ENCODE data around the gene GPR183. TPM values are rescaled to one million over a fixed set of nuclear protein-coding genes. Genes with fewer than 3 reads are reported as not detected.

GPR183 gene
- total and polyA plus RNA-seq, 5 experiments from 2014 or later, result 8.4 to 35.5 (median 10.4) TPM

- Mint-ChIP-seq H3K27me3 (no peaks in the 10 kb centered on the region), H3K9me3 (peaks cover 0 to 5% (median 0%) of the 10 kb centered on the region in 9 donors), H3K4me1 (peaks cover 50 to 98% (median 94%) of the 10 kb centered on the region in 4 donors), H3K36me3 (peaks cover 7 to 39% (median 19%) of the 10 kb centered on the region in 3 donors), H3K4me3 (peak overlapping the region in 4 of 10 donors; percentile 11 to 61 (median 23)), H3K27ac (peak overlapping the region in 8 of 10 donors; percentile 12 to 98 (median 74))
- no peak for DNase-seq
- no peak for ATAC-seq
- POLR2A ChIA-PET, result interaction anchor here (0.6 kb wide), 1 partner anchor 10 kb away, joined by 3 read pairs; no protein-coding TSS in a partner anchor
These were observed 29.6 kb downstream of the GPR183 start for GRCh38 chr13:99277629-99278028.

GRCh38 chr13:99276706-99277105 lies 30.5 kb downstream of the GPR183 start:
- H3K36me3 Mint-ChIP-seq, result peaks cover 7 to 42% (median 27%) of the 10 kb centered on the region in 3 donors
- H3K9me3 Mint-ChIP-seq, result peaks cover 0 to 6% (median 0%) of the 10 kb centered on the region in 9 donors
- ATAC-seq, result peak in 1 of 2 donors; percentile 29
- POLR2A ChIA-PET, result interaction anchor here (1.2 to 2.0 kb wide), 2 partner anchors 21 to 79 kb away, joined by 3 to 4 read pairs; no protein-coding TSS in a partner anchor
- H3K4me1 Mint-ChIP-seq, result peaks cover 51 to 98% (median 93%) of the 10 kb centered on the region in 4 donors
- peak overlapping the region; percentile 29 to 97 (median 85) for H3K27ac Mint-ChIP-seq
- no peak for DNase-seq
- H3K27me3 Mint-ChIP-seq, result no peaks in the 10 kb centered on the region
- H3K4me3 Mint-ChIP-seq, result peak overlapping the region in 7 of 10 donors; percentile 24 to 78 (median 30)

GRCh38 chr13:99275093-99275469 lies 32.1 kb downstream of the GPR183 start:
- POLR2A ChIA-PET, result interaction anchor here (0.7 to 2.2 kb wide), 12 partner anchors 9 to 138 kb away, joined by 3 to 7 read pairs (median 4); partner anchors contain the start of genes GPR18 and UBAC2
- H3K36me3 Mint-ChIP-seq, result peaks cover 3 to 29% (median 21%) of the 10 kb centered on the region in 3 donors

GRCh38 chr13:99273128-99273527 lies 34.1 kb downstream of the GPR183 start:
- peak overlapping the region in 4 of 10 donors; percentile 4 to 66 (median 27) for H3K4me3 Mint-ChIP-seq
- POLR2A ChIA-PET, result interaction anchor here (0.7 to 5.3 kb wide), 4 partner anchors 41 to 163 kb away, joined by 3 to 42 read pairs (median 3); no protein-coding TSS in a partner anchor
- H3K27me3 Mint-ChIP-seq, result no peaks in the 10 kb centered on the region
- peaks cover 0 to 25% (median 16%) of the 10 kb centered on the region in 3 donors for H3K36me3 Mint-ChIP-seq
- H3K9me3 Mint-ChIP-seq, result peaks cover 0 to 6% (median 0%) of the 10 kb centered on the region in 9 donors
- peaks cover 46 to 86% (median 82%) of the 10 kb centered on the region in 4 donors for H3K4me1 Mint-ChIP-seq
- peak overlapping the region; percentile 74 to 97 (median 90) for H3K27ac Mint-ChIP-seq
- peak; percentile 14 to 38 for ATAC-seq
- DNase-seq, result peak in 2 of 10 donors; percentile 27 to 35

More at GRCh38 chr13:99275093-99275469, 32.1 kb downstream of the GPR183 start:
- peak; percentile 67 to 78 for ATAC-seq
- Mint-ChIP-seq H3K27me3 (no peaks in the 10 kb centered on the region), H3K27ac (peak overlapping the region; percentile 74 to 97 (median 92)), H3K9me3 (peaks cover 0 to 6% (median 0%) of the 10 kb centered on the region in 9 donors), H3K4me3 (peak overlapping the region in 9 of 10 donors; percentile 20 to 77 (median 61)), H3K4me1 (peaks cover 52 to 98% (median 93%) of the 10 kb centered on the region in 4 donors)
- DNase-seq, result peak in 5 of 10 donors; percentile 29 to 45 (median 38)

GRCh38 chr13:99272481-99272880 lies 34.7 kb downstream of the GPR183 start:
- peaks cover 42 to 79% (median 78%) of the 10 kb centered on the region in 4 donors for H3K4me1 Mint-ChIP-seq
- DNase-seq, result no peak
- POLR2A ChIA-PET, result interaction anchor here (0.7 to 5.3 kb wide), 4 partner anchors 42 to 164 kb away, joined by 3 to 42 read pairs (median 3); no protein-coding TSS in a partner anchor
- H3K36me3 Mint-ChIP-seq, result peaks cover 0 to 28% (median 13%) of the 10 kb centered on the region in 3 donors
- H3K4me3 Mint-ChIP-seq, result peak overlapping the region in 2 of 10 donors; percentile 36 to 38
- H3K27ac Mint-ChIP-seq, result peak overlapping the region; percentile 74 to 97 (median 92)
- no peak for ATAC-seq
- no peaks in the 10 kb centered on the region for H3K27me3 Mint-ChIP-seq
- peaks cover 0 to 6% (median 0%) of the 10 kb centered on the region in 9 donors for H3K9me3 Mint-ChIP-seq

GRCh38 chr13:99271249-99271648 lies 36.0 kb downstream of the GPR183 start:
- no peaks in the 10 kb centered on the region for H3K27me3 Mint-ChIP-seq
- peak overlapping the region; percentile 74 to 97 (median 92) for H3K27ac Mint-ChIP-seq
- peaks cover 0 to 6% (median 0%) of the 10 kb centered on the region in 9 donors for H3K9me3 Mint-ChIP-seq
- H3K4me3 Mint-ChIP-seq, result peak overlapping the region in 4 of 10 donors; percentile 22 to 28 (median 24)
- POLR2A ChIA-PET, result interaction anchor here (0.9 to 5.3 kb wide), 6 partner anchors 28 to 165 kb away, joined by 3 to 42 read pairs (median 5); partner anchors contain the start of gene GPR183
- DNase-seq (no peak), ATAC-seq (no peak)
- peaks cover 0 to 30% (median 13%) of the 10 kb centered on the region in 3 donors for H3K36me3 Mint-ChIP-seq
- peaks cover 40 to 68% (median 68%) of the 10 kb centered on the region in 4 donors for H3K4me1 Mint-ChIP-seq

GRCh38 chr13:99270518-99270917 lies 36.7 kb downstream of the GPR183 start:
- H3K4me3 Mint-ChIP-seq, result peak overlapping the region in 5 of 10 donors; percentile 1 to 27 (median 23)
- no peak for ATAC-seq

GRCh38 chr13:99269627-99270241 lies 37.5 kb downstream of the GPR183 start:
- peaks cover 0 to 40% (median 13%) of the 10 kb centered on the region in 3 donors for H3K36me3 Mint-ChIP-seq
- peak; percentile 58 to 78 for ATAC-seq
- H3K27me3 Mint-ChIP-seq, result no peaks in the 10 kb centered on the region
- peak overlapping the region; percentile 9 to 97 (median 78) for H3K27ac Mint-ChIP-seq
- DNase-seq, result peak in 4 of 10 donors; percentile 45 to 67 (median 56)
- peaks cover 0 to 6% (median 0%) of the 10 kb centered on the region in 9 donors for H3K9me3 Mint-ChIP-seq
- no peak overlapping the region for H3K4me3 Mint-ChIP-seq
- POLR2A ChIA-PET, result interaction anchor here (0.5 to 9.0 kb wide), 18 partner anchors 12 to 170 kb away, joined by 3 to 131 read pairs (median 4); partner anchors contain the start of gene UBAC2
- peaks cover 37 to 65% (median 64%) of the 10 kb centered on the region in 4 donors for H3K4me1 Mint-ChIP-seq

More at GRCh38 chr13:99270518-99270917, 36.7 kb downstream of the GPR183 start:
- no peak for DNase-seq
- Mint-ChIP-seq H3K9me3 (peaks cover 0 to 6% (median 0%) of the 10 kb centered on the region in 9 donors), H3K27me3 (no peaks in the 10 kb centered on the region), H3K36me3 (peaks cover 0 to 34% (median 13%) of the 10 kb centered on the region in 3 donors), H3K27ac (peak overlapping the region in 9 of 10 donors; percentile 74 to 97 (median 86)), H3K4me1 (peaks cover 38 to 65% (median 65%) of the 10 kb centered on the region in 4 donors)
- POLR2A ChIA-PET, result interaction anchor here (0.9 to 9.0 kb wide), 11 partner anchors 26 to 170 kb away, joined by 3 to 131 read pairs (median 4); partner anchors contain the start of gene UBAC2

GRCh38 chr13:99268822-99269221 lies 38.4 kb downstream of the GPR183 start:
- DNase-seq (no peak), ATAC-seq (no peak)
- H3K4me3 Mint-ChIP-seq, result no peak overlapping the region
- POLR2A ChIA-PET, result interaction anchor here (0.5 to 9.0 kb wide), 8 partner anchors 11 to 167 kb away, joined by 3 to 131 read pairs (median 5); partner anchors contain the start of gene UBAC2
- H3K36me3 Mint-ChIP-seq, result peaks cover 0 to 40% (median 13%) of the 10 kb centered on the region in 3 donors
- peaks cover 41 to 66% (median 64%) of the 10 kb centered on the region in 4 donors for H3K4me1 Mint-ChIP-seq
- peaks cover 0 to 6% (median 0%) of the 10 kb centered on the region in 9 donors for H3K9me3 Mint-ChIP-seq
- H3K27me3 Mint-ChIP-seq, result no peaks in the 10 kb centered on the region
- peak overlapping the region in 9 of 10 donors; percentile 39 to 89 (median 78) for H3K27ac Mint-ChIP-seq

- DNase-seq, result no peak
- no peak overlapping the region for H3K4me3 Mint-ChIP-seq
- H3K36me3 Mint-ChIP-seq, result peaks cover 0 to 34% (median 11%) of the 10 kb centered on the region in 3 donors
- POLR2A ChIA-PET, result interaction anchor here (1.1 to 9.0 kb wide), 4 partner anchors 10 to 169 kb away, joined by 3 to 131 read pairs (median 22); partner anchors contain the start of genes GPR18 and UBAC2
- peaks cover 0 to 6% (median 0%) of the 10 kb centered on the region in 9 donors for H3K9me3 Mint-ChIP-seq
- H3K27ac Mint-ChIP-seq, result peak overlapping the region in 5 of 10 donors; percentile 70 to 89 (median 78)
- ATAC-seq, result no peak
- no peaks in the 10 kb centered on the region for H3K27me3 Mint-ChIP-seq
- peaks cover 37 to 66% (median 65%) of the 10 kb centered on the region in 4 donors for H3K4me1 Mint-ChIP-seq
These were observed 39.3 kb downstream of the GPR183 start for GRCh38 chr13:99267927-99268326.

GRCh38 chr13:99266827-99267226 lies 40.4 kb downstream of the GPR183 start:
- no peak for DNase-seq
- Mint-ChIP-seq H3K27ac (peak overlapping the region in 5 of 10 donors; percentile 7 to 85 (median 66)), H3K27me3 (no peaks in the 10 kb centered on the region), H3K36me3 (peaks cover 0 to 30% (median under 1%) of the 10 kb centered on the region in 3 donors), H3K4me1 (peaks cover 33 to 69% (median 63%) of the 10 kb centered on the region in 4 donors), H3K9me3 (no peaks in the 10 kb centered on the region), H3K4me3 (no peak overlapping the region)
- POLR2A ChIA-PET, result interaction anchor here (0.7 to 9.0 kb wide), 8 partner anchors 8 to 182 kb away, joined by 3 to 131 read pairs (median 4); partner anchors contain the start of gene UBAC2
- no peak for ATAC-seq
